Stimulated activated CD4-positive, alpha-beta T cell treated with anti-CD3 and anti-CD28 coated beads, TNF-alpha, amount 100 ng/mL, for 48 hours (primary cell): ENCODE results near the gene CCDC69.
"Not testable (repeated sequence)": the region's sequence is repeated elsewhere in the genome, so short reads cannot be mapped to it uniquely, and the experiment has no call there.

Source experiments
- DNase-seq, 3 donors: peaks; one replicate each; pipeline ENCODE4 v3.0.0-alpha.2; 2020; ENCODE audit warnings: low read depth in 3 of 3

CCDC69 gene

DNA sequence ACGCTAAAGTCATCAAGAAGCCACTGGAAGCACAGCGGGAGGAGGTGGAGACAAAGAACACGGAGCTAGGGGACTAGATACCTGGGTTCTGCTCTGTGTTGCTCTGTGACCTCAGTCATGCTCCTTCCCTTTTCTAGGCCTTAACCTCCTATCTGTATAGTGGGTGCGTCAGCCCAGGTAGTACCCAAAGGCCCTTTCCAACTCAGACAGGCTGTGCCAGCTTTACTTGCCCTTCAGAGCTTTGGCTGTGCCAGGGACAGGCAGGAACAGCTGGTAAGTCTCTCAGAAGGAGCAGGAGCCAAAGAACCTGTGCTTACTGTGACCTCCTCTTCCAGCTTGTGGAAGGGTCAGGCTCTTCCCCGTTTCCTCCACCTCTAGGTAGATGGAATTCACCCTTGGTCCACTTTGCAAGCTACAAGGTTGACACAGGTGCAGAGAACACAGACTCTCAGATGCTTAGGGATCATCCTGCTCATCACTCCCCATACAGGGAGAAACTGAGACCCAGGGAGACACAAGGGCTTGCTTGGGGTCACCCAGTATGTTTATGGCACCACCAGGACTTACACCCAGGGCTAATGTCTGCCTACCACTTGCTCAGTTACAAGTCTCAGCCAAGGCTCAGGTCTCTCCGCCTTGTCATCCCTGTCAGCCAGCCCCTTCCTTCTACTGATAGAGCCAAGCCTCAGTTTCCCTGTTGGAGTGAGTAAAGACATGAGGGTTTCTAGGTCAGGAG, 1.7 kb downstream of the CCDC69 start:
- DNase-seq = no peak

DNA sequence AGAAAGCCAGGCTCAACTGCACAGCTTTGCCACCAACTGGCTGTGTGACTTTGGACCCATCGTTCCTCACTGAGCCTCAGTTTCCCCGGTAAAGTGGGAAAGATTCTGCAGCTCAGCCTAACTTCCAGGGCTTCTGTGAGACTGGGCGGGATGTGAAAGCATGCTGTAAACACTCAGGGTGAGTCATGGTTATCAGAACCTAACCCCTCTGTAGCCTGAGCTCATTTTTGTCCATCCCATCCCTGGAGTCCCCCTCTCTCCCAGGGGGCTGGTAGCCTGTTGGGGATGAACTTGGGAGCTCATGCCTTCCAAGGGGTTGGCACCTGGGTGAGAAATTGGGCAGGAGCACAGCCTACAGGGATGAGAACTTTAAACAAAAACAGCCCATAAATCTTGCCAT, 2.3 kb downstream of the CCDC69 start:
- DNase-seq = no peak

DNA sequence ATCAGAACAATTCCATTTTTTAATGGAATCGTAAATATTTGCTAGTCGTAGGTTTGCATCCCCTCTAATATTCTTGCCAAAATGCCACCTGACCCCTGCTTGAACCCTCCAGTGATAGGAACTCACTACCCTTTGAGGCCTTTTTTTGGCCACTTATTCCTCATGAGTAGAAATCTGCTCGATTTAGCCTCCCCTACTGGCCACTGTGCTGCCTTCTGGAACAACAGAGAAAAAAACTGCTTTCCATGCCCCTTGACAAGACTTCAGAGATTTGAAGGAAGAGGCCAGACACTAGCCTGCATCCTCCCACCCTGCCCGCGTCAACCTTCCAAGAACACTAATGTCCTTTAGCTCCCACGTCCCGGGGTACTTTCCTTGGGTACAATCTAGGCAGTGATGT, 4.1 kb downstream of the CCDC69 start:
- DNase-seq = no peak

DNA sequence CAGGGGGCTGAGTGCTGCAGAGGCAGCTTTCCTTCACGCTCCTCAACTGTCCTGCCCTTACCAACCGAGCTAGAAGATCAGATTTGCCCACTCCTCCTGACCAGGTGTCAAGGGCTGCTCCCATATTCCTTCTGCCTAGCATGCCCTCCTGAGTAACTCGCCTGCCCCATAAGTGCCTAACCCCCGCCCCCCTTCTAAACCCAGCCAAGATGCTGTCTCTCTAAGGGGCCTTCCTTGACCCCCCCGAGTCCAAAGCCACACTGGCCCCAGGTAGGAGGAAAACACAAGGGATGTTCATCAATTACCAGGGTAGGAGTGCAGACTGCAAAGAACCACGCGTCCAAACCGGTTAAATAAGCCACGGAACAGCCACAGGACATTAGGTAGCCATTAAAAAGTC, 4.8 kb downstream of the CCDC69 start:
- no peak for DNase-seq

DNA sequence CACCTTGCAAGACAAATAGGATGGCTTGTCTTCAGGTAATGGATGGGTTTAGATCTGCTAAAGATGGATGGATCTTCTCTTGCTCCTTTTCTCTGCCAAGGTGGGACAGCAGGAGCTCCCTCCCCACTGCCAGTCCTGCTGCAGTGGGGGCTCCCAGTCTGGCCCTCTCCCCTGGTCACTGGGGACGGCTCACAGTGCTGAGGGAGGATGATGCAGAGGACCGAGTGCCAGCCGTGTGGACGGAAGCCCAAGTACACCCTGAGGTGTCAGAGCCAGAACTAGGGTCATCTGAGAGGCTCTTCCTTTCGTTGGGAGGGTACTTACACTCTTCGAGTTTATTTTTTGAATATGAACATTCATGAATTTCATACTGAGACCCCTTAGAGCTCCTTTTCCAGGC, 5.7 kb downstream of the CCDC69 start:
- DNase-seq = no peak

DNA sequence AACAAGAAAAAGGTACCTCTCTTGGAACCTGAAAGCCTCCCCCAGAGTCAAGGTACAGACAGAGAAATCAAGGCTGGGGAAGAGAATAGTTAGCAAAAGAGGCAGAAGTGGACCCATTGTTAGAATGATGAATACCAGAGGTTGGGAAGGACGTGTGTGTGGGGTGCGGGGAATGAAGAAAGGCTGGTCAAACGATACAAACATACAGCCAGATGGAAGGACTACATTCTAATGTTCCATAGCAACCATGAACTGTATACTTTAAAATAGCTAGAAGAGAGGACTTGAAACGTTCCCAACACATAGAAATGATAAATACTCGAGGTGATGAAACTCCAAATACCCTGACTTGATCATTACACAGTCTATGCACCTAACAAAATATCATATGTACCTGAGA, 7.1 kb downstream of the CCDC69 start:
- DNase-seq = no peak

DNA sequence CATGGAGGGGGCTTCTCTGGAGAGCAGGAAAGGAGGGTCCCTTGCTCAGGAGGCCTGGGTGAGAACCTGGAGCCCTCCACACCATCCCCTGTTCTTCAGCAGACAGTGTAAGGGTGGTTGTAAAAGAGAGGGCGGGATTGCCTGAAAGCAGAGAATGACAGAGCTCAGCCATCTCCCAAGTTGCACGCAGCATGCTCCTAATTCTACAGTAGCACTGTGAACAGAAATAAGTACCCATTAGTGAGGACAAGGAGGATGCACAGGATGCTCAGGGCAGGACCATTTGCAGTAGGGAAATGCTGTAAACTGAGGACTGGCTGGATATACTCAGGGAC, 8.4 kb downstream of the CCDC69 start:
- no peak for DNase-seq

DNA sequence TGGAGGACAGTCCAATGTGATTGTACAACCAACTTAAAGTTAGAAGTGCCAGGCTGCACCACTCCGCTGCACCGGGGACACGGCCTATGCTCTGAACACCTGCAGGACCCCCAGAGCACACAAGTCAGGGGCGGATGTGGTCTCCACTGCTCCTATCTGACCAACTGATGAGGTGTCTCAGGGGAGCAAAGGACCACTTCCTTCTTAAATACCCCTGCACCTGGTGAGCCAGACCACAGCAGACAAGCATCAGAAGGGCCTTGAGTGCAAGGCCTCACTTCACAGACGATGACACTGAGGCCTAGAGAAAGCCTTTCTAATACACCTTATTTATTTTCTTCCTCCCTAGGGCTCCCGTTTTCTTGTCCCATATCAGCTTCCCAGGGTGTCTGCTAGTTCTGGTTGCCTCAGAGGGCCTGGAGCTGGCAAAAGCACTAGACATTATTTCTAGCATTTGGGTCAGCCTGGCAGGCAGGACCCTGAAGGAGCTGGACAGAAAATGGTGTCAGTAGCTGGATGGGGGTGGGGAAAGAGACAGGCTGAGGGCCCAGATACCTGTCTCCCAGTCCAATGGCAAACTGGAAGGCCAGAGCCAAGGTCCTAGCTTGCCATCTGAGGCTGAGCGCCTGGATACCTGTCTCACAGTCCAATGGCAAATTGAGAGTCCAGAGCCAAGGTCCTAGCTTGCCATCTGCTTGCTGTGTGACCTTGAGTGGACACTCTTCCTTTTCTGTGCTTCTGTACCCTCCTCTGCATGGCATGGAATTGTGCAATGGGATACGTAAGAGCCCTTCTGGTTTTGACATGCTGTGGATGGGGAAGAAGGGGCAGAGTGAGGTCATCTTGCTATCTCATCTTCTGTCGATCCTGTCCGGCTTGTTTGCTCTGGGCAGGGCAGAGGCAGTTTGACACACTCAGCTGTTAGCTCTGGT, 9.0 kb downstream of the CCDC69 start:
- no peak for DNase-seq

DNA sequence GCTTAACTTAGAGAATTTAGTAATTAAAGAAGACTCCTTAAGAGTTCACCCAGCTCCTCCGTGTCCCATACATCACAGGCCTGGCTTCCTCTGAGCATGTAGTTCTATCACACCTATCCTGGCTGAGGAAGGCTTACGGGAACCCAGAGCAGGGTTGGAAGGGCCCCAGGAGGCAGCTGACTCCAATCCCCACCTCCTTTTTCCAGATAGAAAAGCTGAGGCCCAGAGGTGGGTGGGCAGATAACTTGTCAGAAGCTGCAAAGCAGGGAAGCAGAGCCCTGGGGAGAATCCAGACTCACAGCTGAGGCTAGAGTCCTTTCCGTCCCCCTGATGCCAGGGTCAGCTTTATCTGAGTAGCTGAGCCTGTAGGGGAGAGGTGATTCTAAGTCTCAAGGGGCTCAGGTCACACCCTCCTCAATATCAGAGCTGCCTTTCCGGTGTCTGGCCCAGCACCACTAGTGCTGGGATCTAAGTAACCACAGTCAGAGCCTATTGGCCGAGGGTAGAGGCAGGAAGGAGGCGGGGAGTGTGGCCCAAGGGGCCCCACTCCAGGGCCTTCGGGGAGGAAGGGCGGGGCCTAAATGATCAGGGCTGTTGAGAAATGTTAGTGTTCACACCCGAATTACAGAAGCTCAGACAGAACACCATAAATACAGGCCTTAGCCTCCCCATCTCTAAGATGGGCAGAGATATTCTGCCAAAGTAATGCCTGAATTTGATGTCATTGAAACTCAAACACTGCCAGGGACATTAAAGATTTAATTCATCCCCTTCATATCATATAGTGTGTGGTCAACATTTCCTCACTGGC, 9.9 kb downstream of the CCDC69 start:
- peak; percentile 63 to 84 (median 77) for DNase-seq

DNA sequence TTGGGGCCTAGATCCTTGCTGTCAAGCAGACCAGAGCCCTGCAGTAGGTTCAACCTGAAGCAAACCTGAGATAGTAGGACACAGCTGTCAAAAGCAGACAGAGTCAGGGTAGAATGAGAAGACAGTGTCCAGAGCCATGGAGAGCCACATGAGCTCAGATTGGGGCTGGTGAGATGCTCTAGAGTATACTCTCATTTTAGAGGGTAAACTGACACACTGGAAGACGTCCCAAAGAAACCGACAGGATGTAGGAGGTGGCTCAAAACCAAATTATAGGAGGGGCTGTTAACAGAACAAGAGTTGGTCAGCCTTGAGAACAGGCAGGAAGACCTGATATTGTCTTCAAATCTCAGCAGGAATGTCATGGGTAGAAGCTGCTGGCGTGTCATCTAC, 11.5 kb downstream of the CCDC69 start:
- DNase-seq = no peak

DNA sequence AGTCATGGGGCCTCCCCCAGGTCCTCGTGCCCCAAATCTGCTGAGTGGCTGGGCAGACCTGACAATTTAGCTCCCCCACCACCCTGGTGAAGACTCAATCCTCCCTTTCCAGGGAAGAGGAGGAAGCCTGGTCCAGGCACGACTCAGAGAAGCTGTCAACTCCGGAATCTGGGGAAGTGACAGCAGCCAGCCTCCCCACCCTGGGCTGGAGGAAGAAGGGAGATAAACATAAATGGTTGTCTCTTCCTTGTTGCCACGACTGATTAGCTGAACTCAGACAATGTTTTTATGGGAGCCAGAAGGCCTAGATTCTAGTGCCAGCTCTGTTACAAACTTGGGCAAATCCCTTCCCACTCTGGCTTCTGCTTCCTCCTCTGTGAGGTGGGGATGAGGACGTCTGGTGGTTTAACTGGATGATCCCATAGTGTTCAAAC, 15.4 kb downstream of the CCDC69 start:
- no peak for DNase-seq

DNA sequence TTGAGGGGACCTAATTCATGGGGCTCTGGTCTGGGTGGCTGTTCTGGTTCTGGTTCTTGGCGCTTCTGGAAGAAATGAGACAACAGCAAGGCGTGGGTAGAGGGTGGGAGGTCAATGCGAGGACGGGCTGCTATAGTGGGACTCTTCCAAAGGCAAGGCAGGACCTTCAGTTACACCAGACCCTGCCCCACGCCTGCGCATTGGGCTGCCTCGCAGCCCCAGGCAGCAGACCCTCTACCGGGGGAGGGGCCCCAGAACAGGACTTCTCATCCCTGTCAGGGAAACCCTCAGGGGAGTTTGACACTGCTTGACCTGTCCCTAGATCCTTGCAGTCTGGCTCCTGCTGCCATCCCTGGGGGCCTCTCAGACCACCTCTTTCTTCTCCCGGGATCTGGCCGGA, 18.5 kb downstream of the CCDC69 start:
- DNase-seq = no peak

DNA sequence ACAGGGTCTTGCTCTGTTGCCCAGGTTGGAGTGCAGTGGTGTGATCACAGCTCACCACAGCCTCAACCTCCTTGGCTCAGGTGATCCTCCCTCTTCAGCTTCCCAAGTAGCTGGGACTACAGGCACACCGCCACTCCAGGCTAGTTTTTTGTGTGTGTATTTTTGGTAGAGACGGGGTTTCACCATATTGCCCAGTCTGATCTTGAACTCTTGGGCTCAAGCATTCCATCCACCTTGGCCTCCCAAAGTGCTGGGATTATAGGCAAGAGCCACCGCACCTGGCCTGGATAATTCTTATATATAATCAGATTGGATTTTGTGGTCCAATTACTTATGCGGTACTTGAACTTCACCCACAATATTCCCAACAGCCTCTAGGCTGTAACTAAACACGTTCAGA, 19.8 kb downstream of the CCDC69 start:
- no peak for DNase-seq

DNA sequence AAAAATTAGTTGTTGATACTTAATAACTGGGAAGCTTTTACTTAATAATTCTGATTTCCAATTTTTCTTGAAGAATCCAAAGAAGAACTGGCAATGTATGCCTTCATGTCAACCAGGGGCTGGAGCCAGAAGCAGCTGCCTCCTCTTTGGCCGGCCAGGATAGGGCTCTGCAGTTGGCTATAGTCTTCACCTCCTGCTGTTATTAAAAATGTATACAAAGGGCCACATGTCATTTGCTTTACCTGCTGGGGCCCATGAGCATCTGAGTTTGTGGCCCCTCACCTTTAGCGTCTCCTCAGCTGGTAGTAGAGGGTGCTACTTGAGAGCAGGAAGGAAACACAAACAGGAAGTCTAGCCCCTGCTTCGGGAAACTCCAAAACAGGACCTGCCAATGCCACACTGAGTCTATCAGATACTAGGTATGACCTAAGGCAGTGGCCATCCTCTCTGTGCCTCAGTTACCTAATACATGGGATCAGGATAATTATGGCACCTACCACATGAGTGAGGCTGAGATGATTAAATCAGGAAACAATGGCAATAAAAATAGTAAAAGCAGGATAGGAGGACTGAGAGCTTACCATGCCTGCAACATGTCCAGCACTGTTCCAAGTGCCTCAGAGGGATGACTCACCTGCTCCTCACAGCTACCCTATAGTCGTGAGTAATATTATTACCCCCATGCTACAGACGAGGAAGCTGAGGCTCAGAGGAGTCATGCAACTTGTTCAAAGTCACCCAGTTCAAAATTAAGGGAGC, 21.3 kb downstream of the CCDC69 start:
- DNase-seq = peak; percentile 26 to 45 (median 45)

DNA sequence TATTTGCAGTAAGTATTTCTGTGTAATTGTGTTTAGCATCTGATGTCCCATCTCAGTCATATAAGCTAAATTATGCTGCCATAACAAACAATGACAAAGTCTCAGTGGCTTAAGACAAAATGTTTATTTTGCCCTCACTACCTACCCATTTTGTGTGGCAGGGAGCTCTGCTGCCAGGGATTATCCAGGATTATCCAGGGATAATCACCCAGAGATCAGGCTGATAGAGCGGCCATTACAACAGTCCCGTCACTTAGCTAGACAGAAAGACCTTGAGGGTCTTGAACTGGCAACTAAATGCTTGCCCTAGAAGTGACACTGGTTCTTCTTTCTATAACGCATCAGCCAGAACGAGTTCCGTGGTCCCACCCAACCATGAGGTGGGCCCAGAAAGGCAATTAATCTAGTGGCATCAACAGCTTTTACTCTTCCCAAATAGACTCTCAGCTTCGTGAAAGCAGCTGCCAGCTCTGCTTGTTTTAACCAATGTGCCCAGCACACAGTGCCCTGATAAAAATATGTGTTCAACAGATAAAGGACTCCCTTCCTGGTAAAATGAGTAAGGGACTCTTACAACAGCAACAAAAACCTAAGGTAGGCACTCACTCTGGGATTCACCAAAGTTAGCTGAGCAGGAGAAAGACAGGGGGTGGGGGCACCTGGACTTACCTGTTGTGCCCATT, 22.8 kb downstream of the CCDC69 start:
- no peak for DNase-seq

DNA sequence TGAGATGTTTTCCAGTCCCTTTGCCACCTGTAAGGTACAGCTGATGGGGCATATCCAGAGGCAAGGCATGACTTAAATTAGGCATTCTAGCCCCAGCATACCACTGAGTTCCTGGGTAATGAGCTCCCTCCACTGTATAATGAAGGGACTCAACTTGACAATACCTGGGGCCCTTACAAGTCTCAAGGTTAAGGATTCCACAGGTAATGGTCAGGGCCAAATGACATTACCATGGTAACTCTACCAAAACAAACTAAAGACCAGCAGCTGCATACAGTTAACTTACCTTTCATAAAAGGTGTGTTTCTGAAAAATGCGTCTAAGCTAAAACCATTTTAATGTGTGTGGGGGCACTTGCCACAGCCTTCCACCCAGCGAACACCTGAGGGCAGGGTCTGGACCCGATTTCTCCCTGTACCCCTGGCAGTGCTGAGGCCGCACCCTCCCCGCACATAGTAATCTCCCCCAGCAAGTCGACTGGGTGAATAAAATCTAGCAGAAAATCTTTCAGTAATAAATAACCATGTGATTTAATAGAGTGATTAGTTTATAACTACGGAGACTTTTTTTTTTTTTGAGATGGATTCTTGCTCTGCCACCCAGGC, 24.2 kb downstream of the CCDC69 start:
- no peak for DNase-seq

DNA sequence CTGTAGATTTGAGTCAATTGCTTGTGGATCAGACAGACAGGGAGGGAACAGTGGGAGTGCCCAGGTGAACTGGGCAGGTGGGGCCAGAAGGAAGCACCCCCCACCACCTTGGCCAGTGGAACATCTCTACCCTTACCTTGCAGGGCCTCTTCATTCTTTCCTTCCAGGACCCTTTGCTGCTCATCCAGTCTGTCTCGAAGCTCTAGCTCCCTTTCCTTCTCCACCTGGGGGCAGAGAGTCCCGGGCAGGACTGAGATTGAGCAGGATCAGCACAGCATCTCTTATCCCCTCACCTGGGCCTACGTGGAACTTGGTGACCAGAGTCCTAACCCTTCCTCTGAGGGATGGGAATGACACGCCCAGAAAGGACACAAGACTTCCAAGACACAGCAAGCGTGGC, 25.0 kb downstream of the CCDC69 start:
- DNase-seq = no peak

DNA sequence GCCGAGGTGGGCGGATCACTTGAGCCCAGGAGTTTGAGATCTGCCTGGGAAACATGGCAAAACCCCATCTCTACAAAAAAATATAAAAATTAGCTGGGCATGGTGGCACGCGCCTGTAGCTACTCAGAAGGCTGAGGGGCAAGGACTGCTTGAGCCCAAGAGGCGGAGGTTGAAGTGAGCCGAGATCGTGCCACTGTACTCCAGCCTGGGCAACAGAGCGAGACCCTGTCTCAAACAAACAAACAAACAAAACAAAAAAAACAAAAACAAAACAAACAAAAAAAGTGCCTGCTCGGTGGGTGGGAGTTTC, 26.6 kb downstream of the CCDC69 start:
- DNase-seq = not testable (repeated sequence)

DNA sequence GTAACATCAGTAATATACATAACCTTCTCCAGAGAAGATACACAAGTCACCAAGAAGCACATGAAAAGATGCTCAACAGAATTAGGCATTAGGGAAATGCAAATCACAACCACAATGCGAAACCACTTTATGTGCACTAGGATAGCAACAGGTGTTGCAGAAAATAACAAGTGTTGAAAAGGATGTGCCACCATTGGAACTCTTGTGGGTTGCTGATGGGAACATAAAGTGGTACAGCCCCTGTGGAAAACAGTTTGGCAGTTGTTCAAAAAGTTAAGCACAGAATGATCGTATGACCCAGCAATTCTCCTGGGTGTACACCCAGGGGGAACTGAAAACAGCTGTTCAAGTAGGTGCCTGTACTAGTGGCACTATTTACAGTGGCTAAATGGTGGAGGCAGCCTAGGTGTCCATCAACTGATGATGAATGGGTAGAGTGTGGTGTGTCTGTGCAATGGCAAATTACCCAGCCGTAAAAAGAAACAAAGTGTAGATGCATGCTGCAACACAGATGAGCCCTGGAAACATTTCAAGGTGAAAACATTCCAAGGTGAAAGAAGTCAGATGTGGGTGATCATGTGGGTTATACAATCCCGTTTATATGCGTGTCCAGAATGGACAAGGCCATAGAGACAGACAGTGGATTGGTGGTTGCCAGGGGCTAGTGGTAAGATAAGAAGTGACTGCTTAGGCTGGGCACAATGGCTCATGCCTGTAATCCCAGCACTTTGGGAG, 27.2 kb downstream of the CCDC69 start:
- DNase-seq = no peak

DNA sequence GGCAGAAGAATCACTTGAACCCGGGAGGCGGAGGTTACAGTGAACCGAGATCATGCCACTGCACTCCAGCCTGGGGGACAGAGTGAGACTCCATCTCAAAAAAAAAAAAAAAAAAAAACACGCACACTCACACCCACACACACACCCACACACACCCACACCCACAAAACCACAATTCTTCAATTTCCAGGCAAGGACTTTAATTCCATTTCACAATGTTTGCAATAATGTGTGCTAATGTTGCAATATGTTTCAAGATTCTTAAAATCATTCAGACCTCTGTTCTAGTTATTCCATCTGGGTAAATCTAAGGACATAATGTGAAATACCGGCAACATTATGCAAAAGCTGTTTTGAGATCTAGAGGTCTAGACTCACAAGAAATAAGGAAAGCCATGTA, 28.3 kb downstream of the CCDC69 start:
- no peak for DNase-seq
